HG03066 (cell line): ENCODE data around the gene UFL1.

Experiments
- ATAC-seq: cut with Tn5 transposase; IDR thresholded peaks from one replicate; pipeline ENCODE4 v1.9.1; 2021; ENCODE audit warnings: low read depth; ENCODE audit not compliant: unreplicated experiment

The UFL1 gene

DNA sequence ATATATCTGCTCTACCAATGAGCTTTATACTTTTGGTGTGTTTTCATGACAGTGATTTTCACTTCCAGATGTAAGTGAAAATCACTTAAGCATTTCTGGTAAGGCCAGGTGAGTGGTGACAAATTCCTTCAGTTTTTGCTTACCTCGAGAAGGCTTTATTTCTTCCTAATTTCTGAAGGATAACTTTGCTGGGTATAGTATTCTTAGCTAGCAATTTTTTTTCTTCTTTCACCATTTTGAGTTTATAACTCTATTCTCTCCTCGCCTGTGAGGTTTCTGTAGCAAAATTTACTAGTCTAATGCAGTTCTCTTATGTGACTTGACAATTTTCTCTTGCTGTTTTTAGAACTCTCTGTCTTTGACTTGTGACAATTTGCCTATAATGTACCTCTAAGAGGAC lies 48.4 kb downstream of the UFL1 start:
- ATAC-seq = no peak

DNA sequence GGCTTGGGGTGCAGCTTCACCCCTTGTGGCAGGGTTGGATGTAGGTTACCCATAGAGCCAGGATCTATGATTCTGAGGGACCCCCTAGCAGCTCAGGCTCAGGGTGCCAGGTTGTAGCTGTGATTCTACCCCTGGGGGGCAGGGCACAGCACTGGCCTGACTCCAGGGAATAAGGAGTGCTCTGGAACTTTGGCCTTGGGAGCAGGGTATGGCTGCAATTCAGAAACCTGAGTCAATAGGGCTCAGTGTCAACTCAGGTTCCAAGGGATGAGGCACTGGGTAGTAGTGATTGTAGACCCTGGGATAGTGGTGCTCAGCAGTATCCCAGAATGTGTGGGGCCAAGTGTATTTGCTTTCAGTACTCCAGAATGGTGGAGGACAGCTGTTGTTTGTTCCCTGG lies 49.9 kb downstream of the UFL1 start:
- no peak for ATAC-seq

DNA sequence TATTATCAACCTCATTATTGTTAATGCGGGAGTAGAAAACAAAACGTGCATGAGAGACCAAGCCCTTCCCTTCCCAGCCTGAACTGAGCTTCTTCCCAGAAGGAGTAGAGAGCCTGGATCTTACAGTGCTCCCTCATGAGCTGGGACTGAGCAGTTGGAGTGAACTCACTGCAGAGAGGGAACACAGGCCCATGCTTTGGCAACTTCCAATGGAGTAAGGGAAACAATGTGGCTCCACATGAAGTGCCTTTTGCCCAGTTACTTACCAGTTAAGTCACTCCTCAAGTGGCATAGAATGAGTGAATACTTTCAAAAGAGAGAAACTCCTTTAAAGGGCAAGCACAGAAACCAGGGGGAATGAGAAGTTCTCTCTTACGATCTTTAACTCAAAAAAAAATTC lies 53.8 kb downstream of the UFL1 start:
- no peak for ATAC-seq

DNA sequence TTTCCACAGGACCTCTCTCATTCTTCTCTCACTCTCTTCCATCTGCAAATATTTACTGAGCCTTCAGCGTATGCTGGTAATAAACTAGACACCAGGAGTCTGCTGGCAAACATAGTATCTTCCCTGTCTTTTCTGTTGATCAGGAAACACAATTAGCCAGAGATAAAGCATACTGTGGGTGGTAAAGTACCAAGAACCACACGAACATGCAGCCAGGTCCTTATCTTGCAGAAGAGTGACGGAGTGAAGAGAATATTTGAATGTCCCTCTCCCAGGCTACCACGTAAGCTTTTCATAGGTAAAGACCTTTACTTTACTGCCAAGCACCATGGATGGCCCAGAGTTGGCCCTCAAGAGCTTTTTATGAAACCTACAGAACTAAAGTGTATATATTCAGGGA lies 54.6 kb downstream of the UFL1 start:
- no peak for ATAC-seq

DNA sequence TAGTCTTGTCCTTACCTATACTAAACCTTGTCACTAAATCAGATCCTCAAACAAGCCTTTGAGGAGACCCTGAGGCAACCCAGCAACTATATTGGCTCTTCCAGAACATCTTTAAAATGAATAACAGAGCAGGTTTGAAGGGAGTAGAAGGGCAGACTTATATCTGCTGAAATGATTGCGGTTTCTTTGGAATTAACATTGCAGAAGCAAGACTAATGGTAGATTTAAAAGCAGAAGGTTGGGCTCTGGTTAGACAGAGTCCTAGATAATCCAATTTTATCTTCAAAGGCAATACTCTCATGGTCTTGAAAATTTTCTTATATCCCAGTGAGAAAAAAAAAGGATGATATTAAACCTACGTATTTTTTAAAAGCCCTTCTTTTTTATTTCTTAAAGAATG lies 60.4 kb downstream of the UFL1 start:
- no peak for ATAC-seq

DNA sequence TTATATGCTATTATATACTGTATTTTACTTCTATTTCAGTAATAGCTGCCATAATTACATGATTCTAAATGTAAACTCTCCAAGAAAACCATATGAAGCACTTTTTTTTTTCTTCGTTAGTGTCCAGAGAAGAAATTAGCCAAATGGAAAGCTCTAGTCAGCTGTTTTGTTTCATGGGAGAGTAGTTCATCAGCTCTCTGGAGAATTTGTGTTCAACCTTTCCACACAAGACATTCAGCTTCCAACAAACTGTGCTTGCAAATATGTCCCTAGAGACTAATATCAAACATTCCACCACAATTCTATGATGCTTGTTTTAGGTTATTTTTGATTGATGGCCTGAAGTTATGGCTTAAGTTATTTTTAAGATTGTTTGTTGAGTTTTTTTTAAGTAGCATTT lies 60.8 kb downstream of the UFL1 start:
- no peak for ATAC-seq

DNA sequence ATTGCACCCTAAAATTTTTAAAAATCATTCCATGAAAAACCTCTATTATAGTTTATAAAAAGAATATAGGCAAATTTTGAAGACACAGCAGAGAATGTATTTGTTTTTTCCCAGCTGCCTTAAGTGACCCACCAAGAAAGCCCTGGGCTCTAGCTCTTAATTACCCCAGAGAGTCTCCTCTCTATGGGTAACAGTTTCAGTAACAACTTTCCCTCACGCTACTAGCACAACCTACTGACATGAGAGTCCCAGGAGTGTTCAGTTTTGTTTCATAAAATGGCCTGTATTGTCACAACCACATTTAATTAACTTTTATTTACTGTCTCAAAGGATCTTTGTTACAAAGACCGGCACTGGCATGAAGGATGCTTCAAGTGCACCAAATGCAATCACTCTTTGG lies 82.8 kb downstream of the UFL1 start:
- no peak for ATAC-seq
